Measurements from ENCODE around the gene ACTG1.

DNA sequence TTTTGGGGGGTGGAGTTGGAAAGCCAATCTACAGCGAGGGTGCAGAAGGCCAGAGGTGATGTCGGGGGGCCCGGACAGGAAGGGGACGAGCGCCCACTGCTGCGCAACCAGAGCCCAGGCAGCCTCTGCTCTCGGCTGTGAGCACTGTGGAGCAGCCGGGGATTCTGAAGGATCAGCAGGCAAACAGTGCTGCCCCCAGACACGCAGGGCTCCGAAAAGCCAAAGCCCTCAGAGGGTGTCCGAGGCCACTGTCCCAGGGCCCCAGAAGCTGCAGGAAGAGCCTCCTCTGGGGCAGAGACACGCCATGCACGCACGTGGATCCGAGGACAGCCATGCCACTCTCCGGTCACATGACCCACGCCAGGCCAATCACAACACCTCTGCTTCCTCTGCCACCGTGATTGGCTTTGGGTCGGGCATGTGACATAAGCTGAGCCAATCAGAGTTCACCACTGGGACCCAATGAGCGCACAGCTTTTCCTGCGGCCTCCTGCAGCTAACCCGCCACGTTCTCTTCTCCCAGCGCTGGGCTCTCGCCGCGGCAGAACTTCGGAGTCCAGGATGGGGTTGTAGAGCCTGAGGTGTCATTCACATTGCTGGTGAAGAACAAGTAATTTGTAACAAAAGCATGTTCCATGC lies 40.7 kb downstream of the ACTG1 start:
- TF ChIP-seq POLR2A (IDR thresholded peaks at IDR 0.05): peak in 1 of 2 donors; percentile 10
- TF ChIP-seq CTCF (IDR thresholded peaks at IDR 0.05): peak in 1 of 6 experiments; percentile 18

All from thyroid gland (tissue), 4 donors.